Epithelial cell of esophagus (primary cell): ENCODE measurements around the gene MAST3.

Source experiments
- DNase-seq: peaks from one replicate; pipeline ENCODE4 v3.0.0; 2010; ENCODE audit warnings: low read depth
- H3K4me3 ChIP-seq: 2 replicates; pipeline ENCODE4 v1.5.1; 2011; ENCODE audit warnings: mild to moderate bottlenecking, low read length, control low read depth
- TF ChIP-seq, protein P1 (sequence below): IDR thresholded peaks from 2 replicates; pipeline ENCODE4 v1.5.1; 2011; ENCODE audit warnings: low read depth, mild to moderate bottlenecking, low read length, control low read depth, inconsistent platforms; ENCODE audit not compliant: insufficient read depth; ENCODE audit errors: missing control alignments

The MAST3 gene

GRCh38 chr19:18192673-18193387 is 95.3 kb downstream of the MAST3 start, which contains the start of gene MPV17L2:
Gene MPV17L2 (plus strand): TSS chr19:18193218. CDS start chr19:18193282, 64 bp downstream.
- DNase-seq, result peak; percentile 100
- TF ChIP-seq, protein P1, sequence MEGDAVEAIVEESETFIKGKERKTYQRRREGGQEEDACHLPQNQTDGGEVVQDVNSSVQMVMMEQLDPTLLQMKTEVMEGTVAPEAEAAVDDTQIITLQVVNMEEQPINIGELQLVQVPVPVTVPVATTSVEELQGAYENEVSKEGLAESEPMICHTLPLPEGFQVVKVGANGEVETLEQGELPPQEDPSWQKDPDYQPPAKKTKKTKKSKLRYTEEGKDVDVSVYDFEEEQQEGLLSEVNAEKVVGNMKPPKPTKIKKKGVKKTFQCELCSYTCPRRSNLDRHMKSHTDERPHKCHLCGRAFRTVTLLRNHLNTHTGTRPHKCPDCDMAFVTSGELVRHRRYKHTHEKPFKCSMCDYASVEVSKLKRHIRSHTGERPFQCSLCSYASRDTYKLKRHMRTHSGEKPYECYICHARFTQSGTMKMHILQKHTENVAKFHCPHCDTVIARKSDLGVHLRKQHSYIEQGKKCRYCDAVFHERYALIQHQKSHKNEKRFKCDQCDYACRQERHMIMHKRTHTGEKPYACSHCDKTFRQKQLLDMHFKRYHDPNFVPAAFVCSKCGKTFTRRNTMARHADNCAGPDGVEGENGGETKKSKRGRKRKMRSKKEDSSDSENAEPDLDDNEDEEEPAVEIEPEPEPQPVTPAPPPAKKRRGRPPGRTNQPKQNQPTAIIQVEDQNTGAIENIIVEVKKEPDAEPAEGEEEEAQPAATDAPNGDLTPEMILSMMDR, result no peak

DNA sequence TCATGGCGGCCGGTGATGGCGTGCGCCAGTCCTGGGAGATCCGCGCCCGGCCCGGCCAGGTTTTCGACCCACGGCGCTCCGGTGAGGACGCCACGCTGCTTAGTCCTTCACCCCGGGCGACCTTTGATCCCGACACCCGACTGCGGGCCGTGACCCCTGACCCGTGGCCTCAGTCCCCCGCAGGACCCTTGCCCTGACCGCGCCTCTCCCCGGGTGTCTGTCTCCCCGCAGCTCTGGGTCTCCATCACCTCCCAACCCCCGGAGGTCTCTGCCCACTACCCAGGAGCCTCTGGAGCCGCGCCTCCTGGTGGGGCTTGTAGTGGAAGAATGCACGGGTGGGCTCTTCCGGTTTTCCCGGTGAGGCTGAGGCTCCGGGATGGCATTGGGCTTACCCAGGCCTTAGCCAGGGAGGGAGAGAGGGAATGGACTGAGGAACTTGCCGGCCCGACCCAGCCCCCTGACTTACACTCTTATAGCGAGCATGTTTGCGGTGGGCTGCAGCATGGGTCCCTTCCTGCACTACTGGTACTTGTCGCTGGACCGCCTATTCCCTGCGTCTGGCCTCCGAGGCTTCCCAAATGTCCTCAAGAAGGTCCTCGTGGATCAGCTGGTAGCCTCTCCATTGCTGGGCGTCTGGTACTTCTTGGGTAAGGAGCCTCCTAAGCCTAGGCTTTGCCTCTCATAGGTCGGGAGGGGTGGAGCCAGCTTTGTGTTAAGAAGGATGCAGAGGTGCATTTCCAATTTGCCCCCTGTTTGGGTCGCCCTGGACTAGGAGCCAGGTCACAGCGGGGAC is 96.0 kb downstream of the MAST3 start:
- TF ChIP-seq, protein P1, result no peak
- DNase-seq, result peak; percentile 40
- H3K4me3 ChIP-seq, result peak overlapping the region; percentile 80

More at GRCh38 chr19:18192673-18193387, 95.3 kb downstream of the MAST3 start, which contains the start of gene MPV17L2:
- H3K4me3 ChIP-seq, result peak within 1 kb of the TSS; percentile 80

DNA sequence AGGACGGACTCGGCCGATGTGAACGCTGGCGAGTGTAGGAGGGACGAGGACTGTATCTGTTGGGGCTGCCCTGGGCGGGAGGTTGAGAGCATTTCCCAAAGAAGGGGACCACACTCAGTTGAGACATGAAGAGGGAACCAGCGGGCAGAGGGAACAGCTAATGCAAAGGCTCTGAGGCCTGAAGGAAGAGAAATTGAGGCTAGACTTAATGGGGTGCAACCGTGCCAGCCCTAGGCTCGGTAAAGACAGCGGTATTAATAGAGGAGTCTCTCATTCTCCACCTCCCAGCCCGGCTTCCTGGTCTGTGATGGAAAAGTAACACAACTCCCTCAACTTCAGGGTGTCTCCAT is 96.6 kb downstream of the MAST3 start:
- TF ChIP-seq, protein P1, result no peak
- peak overlapping the region; percentile 80 for H3K4me3 ChIP-seq
- DNase-seq, result no peak

- peak; percentile 47 for DNase-seq
- TF ChIP-seq, protein P1, result no peak
- H3K4me3 ChIP-seq, result no peak overlapping the region
These were observed 97.1 kb downstream of the MAST3 start for GRCh38 chr19:18194554-18195238.

GRCh38 chr19:18196511-18196845 is 98.9 kb downstream of the MAST3 start:
- no peak for DNase-seq
- H3K4me3 ChIP-seq, result no peak overlapping the region
- TF ChIP-seq, protein P1, result no peak

DNA sequence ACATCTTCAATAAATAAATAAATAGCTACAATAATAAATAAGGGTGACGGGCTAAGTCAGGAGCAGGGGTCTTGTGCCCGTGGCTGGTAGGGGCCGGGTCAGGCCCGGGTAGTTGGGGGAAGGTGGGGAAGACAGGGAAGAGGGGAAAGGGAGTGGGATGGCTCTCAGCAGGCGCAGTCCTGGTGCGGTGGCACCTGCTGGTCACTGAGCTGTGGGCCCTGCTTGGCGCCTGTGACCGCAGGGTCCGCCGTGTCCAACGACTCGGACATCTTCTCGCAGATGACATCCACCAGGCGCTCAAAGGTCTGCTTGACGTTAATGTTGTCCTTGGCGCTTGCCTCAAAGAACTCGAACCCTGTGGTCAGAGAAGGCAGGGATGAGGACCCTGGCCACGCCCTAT is 99.7 kb downstream of the MAST3 start:
- no peak overlapping the region for H3K4me3 ChIP-seq
- TF ChIP-seq, protein P1, result no peak
- DNase-seq, result no peak
